SHP77 treated with DMSO at 0.1 percent for 48 hours (cell line): Measurements from ENCODE around the gene RNF11.

ENCODE experiments used
- DNase-seq: peaks from one replicate; lab custom pipeline; 2025; lab: John Stamatoyannopoulos, UW

RNF11 gene

GRCh38 chr1:51265618-51266017, 29.5 kb downstream of the RNF11 start:
- DNase-seq = no peak

- no peak for DNase-seq
Measured at GRCh38 chr1:51266181-51266580, 30.1 kb downstream of the RNF11 start.

GRCh38 chr1:51266791-51267190, 30.7 kb downstream of the RNF11 start:
- no peak for DNase-seq

- no peak for DNase-seq
Measured at GRCh38 chr1:51268634-51269033, 32.6 kb downstream of the RNF11 start.

- no peak for DNase-seq
Measured at GRCh38 chr1:51270751-51271150, 34.7 kb downstream of the RNF11 start.

- DNase-seq = no peak
Measured at GRCh38 chr1:51272916-51273315, 36.8 kb downstream of the RNF11 start.

- no peak for DNase-seq
Measured at GRCh38 chr1:51274676-51275075, 38.6 kb downstream of the RNF11 start.

GRCh38 chr1:51276286-51276685, 40.2 kb downstream of the RNF11 start:
- no peak for DNase-seq

GRCh38 chr1:51280321-51280978, 44.4 kb downstream of the RNF11 start:
- DNase-seq = no peak

- DNase-seq = no peak
Measured at GRCh38 chr1:51281807-51282206, 45.7 kb downstream of the RNF11 start.

- DNase-seq = no peak
Measured at GRCh38 chr1:51282605-51283004, 46.5 kb downstream of the RNF11 start.

GRCh38 chr1:51283979-51284378, 47.9 kb downstream of the RNF11 start:
- no peak for DNase-seq

- no peak for DNase-seq
Measured at GRCh38 chr1:51284487-51284954, 48.4 kb downstream of the RNF11 start.

- DNase-seq = no peak
Measured at GRCh38 chr1:51285055-51285454, 49.0 kb downstream of the RNF11 start.

- no peak for DNase-seq
Measured at GRCh38 chr1:51287966-51288365, 51.9 kb downstream of the RNF11 start.

- DNase-seq = no peak
Measured at GRCh38 chr1:51288578-51288977, 52.5 kb downstream of the RNF11 start.

- no peak for DNase-seq
Measured at GRCh38 chr1:51289676-51290488, 53.8 kb downstream of the RNF11 start.

GRCh38 chr1:51290489-51290847, 54.4 kb downstream of the RNF11 start:
- no peak for DNase-seq

GRCh38 chr1:51293898-51294515, 57.9 kb downstream of the RNF11 start:
- no peak for DNase-seq

- no peak for DNase-seq
Measured at GRCh38 chr1:51294566-51295184, 58.6 kb downstream of the RNF11 start.

GRCh38 chr1:51295926-51296325, 59.9 kb downstream of the RNF11 start:
- DNase-seq = no peak
